T-helper 2 cell treated with Interferon-gamma antibody and Interleukin-4, amounts not matched to agents 100 ng/mL and 5 ng/mL, for 36 hours (primary cell): Measurements from ENCODE around the gene ELOB. TPM values are rescaled to one million over a fixed set of nuclear protein-coding genes. Genes with fewer than 3 reads are reported as not detected.

Experiments used
- intact Hi-C: fragments of 100-400 bp; cut with micrococcal nuclease; formaldehyde crosslinking; loops from one replicate; pipeline ENCODE4 v1.15.1; 2023
- total RNA-seq: library from RNA; stranded (reverse); gene quantifications from 2 replicates; pipeline ENCODE4 v1.2.3, GENCODE V29; 2022

Gene ELOB
- total RNA-seq, 1 donor from 2014 or later, result 232 TPM

DNA sequence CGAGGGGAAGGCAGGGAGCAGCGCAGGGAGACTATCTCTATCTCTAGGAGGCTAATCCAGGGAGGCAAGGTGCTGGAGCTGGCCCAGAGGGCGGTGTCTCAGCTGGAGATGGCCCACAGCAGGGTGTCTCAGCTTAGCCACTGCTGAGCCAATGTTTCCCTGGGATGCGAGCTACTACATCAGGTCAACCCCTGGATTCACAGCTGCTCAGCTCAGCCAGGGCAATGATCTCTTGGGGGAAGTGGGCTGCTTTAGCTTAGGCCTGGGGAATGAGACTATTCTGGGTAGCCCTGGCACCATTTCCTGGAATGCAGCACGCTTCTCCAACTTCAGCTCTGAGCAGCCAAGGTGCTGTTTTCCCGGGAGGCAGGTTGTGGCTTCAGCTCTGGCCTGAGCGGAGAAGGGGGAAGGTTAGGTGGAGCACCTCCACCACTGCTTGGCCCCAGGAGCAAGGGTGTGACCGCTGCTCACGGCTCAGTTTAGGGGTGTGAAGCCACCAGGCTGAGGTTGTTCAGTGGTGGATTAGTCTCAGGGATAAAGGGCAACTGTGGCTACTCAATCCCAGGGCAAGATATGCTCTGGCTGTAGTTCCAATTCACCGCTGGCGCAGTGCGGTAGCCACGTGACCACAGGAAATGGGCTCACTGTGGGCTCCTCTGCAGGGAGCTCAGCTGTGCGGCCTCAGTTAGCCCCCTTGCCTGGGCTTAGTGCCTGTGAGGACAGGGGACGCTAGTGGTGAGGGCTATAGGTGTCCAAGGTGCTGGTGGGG, 34.8 kb upstream of the ELOB start:
- intact Hi-C loops, result no loop called here

DNA sequence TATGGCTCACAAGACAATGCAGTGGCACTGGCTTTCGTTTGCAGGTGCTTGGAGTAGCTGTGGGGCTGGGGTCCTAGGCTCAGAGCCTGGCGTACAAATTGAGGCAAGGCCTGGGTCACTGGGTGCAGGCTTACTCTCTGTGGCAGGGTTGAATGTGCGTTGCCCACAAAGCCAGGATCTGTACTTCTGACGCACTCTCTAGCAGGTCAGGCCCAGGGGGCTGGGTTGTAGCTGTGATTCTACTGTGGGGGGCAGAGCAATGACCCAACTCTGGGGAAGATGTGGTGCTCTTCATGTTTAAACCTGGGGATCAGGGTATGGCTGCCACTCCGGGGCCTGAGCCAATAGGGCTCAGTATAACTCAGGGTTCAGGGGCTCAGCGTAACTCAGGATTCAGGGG, 33.6 kb upstream of the ELOB start:
- intact Hi-C loops, result no loop called here

DNA sequence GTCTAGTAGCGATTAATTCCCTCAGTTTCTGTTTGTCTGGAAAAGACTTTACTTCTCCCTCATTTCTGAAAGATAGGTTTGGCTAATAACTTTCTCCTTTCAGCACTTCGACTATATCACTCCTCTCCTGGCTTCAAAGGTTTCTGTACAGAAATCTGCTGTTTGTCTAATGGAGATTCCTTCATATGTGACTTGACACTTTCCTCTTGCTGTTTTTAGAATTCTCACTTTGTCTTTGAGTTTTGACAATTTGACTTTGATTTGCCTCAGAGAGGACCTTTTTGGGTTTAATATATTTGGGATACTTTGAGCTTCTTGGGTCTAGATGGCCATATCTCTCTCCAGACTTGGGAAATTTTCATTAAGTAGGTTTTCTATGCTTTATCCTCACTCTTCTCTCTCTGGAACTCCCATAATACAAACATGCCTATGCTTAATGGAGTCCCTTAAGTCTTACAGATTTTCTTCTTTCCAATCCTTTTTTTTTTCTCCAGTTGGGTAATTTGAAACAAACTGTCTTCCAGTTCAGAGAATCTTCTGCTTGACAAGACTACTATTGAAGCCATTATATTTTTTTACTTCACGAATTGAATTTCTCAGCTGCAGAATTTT, 32.2 kb upstream of the ELOB start:
- intact Hi-C loops, result no loop called here

DNA sequence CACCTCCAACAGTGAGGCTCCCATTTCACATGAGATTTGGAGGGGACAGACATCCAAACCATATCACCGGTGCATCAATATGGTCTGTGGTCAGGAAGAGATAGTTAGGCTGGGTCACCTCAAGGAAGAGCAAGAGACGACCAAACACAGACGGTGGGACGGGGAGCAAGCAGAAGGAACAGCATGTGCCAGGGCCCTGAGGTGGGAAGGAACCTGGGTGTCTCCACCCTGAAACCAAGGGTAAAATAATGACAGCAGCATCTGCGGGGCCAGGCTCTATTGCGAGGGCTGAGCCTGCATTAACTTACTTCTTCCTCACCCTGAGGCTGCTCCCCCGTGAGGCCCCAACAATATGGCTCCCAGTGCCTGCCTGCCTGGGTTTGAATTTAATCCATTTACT, 31.1 kb upstream of the ELOB start:
- intact Hi-C loops, result no loop called here

DNA sequence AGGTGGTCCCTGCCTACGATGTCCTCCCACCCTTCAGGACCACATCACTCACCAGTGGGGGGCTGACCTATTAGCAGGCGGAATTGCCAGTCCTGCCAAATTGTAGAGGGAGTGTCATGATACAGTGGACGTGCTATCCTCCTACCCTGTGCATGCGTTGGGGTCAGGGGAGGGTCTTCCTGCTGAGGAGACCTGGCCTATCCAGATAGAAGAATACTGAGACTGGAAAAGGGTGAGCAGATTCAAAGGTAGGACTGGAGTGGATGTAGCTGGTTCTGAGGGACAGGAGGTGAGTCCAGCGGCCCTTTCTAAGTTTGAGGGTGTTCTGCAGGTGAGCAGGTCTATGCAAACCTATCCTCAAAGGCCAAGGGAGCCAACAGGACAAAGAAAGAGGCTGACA, 29.2 kb upstream of the ELOB start:
- intact Hi-C loops, result no loop called here

DNA sequence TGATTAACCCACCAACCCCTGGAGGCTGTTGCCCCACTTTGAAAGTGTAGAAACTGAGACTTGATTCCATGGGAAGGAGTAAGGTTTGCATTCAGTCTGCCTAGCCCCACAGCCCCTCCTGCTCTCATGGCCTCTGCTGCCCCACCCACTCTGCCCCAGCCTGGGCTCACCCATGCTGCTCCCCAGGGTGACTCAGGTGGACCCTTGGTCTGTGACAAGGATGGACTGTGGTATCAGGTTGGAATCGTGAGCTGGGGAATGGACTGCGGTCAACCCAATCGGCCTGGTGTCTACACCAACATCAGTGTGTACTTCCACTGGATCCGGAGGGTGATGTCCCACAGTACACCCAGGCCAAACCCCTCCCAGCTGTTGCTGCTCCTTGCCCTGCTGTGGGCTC, 27.6 kb upstream of the ELOB start:
- intact Hi-C loops, result no loop called here

DNA sequence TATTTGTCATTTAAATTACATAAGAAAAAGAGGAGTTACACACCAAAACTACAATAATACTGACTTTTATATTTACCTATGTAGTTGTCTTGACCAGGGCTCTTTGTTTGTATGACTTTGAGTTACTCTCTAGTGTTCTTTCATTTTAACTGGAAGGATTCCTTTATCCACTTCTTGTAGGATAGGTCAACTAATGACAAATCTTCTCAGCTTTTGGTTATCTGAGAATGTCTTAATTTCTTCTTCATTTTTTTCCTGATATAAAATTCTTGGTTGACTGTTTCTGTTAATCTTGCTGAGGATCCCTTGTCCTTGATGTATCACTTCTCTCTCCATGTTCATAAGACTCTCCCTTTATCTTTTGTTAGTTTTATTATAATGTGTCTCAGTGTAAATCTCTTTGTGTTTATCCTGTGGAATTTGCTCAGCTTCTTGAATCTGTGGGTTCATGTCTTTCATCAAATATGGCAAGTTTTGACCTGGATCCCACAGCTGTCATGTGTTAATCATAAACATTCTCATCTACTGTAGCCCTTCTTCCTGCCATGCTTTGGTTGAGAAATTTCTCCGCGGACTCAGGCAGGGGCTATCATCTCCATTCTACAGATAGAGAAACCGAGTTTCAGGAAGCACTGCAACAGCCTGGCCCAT, 26.6 kb upstream of the ELOB start:
- intact Hi-C loops, result no loop called here

DNA sequence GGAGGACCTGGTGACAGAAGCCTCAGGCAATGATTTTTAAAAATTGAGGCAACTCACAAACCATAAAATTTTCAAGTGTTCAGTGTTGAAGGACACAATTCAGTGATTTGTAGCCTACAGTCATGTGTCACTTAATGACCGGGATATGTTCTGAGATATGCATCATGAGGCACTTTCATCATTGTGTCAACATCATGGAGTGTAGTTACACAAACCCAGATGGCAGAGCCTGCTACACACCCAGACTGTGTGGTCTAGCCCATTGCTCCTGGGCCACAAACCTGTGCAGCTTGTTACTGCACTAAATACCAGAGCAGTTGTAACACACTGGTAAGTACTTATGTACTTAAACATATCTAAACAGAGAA, 22.8 kb upstream of the ELOB start:
- intact Hi-C loops, result no loop called here

DNA sequence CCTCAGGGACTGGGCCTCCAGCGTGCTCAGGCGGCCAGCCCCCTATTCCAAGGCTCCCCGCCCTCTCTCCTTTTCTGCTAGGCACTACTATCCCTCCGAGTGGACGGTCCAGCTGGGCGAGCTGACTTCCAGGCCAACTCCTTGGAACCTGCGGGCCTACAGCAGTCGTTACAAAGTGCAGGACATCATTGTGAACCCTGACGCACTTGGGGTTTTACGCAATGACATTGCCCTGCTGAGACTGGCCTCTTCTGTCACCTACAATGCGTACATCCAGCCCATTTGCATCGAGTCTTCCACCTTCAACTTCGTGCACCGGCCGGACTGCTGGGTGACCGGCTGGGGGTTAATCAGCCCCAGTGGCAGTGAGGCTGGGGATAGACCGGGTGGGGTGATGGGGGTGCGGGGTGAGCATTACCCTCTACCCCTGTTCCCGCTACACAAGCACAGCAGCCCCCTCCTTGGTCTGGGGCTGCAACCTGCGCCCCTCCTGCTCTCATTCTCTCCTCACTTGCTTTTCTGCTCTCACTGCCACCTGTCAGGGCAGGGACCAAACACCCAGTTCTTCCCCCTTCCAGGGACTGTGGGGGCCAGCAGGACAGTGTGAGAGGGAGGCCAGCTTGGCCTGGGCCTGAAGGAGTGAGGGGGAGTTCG, 22.3 kb upstream of the ELOB start:
- intact Hi-C loops, result no loop called here

DNA sequence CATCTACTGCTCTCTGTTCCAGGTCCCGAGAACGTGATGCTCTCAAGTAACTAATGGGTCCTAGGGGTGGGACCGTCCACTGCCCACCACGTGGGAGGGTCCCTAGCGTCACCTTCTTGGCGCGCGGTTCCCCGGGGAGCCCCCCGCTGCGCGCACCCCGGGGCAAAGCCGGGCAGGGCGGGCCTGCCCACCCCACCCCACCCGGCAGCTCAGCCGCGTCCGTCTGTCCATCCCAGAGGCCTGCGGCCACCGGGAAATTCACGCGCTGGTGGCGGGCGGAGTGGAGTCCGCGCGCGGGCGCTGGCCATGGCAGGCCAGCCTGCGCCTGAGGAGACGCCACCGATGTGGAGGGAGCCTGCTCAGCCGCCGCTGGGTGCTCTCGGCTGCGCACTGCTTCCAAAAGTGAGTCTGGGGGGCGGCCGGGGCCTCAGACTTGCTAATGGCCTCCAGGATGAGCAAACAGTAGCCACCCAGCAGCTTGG, 21.7 kb upstream of the ELOB start:
- intact Hi-C loops, result no loop called here

DNA sequence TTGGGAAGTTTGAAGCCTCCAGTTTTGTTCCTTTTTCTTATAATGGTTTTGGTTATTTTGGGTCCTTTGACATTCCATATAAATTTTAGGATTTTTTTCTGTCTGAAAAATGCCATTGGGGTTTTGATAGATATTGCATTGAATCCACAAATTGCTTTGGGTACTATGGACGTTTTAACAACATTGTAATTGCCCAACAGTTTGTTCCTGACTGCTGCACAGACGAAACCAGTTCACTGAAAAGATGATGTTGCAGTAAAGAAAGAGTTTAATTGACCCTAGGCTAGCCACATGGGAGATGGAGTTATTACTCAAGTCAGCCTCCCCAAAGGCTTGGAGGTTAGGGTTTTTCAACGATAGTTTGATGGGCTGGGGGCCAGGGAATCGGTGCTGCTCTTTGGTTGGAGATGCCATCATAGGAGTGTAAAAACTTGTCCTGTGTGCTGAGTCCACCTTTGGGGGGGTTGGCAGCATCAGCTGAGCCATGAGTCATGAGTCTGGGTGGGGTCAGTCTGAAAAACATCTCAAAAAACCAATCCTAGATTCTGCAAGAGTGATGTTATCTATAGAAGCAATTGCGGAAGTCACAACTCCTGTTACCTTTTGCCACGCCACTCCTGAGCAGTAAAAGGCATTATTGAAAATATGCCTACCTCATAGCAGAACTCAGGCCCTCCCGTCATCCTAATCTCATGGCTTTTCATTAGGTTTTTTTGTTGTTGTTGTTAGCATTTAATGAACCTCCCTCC, 18.5 kb upstream of the ELOB start:
- intact Hi-C loops, result no loop called here

DNA sequence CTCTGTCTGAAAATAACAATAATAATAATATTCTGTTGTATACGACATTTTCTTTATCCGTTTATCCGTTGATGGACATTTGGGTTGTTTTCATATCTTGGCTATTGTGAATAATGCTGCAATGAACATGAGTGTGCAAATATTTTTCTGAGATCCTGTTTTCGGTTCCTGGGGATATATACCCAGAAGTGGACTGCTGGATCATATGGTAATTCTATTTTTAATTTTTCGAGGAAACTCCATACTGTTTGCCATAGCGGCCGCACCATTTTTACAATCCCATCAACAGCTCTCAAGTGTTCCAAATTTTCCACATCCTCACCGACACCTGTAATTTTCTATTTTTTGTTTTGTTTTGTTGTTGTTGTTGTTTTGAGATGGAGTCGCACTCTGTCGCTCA, 15.9 kb upstream of the ELOB start:
- intact Hi-C loops, result no loop called here

DNA sequence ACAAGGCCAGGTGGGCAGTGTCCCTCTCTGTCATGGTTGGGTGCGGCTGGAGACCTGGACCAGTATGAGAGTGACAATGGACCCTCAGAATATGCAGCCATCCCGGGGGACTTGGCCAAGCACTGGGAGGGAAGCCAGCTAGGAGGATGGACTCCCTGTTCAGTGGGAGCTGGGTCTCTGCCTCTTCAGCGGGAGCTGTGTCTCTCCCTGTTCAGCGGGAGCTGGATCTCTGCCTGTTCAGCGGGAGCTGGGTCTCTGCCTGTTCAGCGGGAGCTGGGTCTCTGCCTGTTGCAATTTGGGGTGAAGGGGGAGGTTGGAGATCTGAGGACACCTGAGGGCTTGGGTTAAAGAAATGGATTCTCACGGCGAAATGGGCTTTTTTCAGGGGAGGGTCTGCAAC, 14.1 kb upstream of the ELOB start:
- intact Hi-C loops, result no loop called here

DNA sequence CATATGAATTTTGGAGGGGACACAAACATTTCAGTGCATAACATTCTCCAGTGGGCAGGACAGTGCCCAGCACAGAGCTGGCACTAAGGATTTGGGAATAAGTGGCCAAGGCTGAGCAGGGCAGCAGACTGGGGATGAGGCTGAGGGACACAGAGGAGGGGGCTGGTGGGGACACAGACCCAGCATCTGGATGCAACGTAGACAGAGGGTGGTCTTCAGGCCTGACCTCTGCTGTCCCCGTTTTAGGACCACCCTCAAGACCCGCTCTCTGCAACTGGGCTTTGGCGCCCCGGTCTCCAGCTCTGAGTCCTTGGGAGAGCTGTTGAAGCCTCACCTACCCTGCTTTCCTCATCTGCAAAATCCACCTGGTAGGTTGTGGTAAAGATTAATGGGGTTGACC, 13.6 kb upstream of the ELOB start:
- intact Hi-C loops, result no loop called here

DNA sequence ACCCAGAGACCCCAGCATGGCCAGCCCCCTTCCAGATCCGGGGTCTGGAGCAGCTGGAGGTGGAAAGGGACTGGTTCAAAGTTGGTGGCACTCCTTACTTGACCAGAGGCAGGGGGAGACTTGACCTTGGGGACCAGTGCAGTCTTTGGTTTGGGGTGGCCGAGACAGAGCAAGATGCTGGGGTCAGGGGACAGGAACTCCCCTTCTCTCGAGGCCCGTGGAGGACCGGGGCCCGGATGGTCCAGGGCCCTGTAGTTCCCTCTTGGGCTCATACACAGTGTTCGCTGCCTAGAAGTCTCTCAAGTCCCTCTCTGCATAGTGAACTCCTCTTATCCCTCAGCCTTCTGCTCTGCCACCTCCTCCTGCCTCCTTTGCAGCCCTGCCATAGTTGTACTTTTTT, 10.9 kb upstream of the ELOB start:
- intact Hi-C loops, result no loop called here

DNA sequence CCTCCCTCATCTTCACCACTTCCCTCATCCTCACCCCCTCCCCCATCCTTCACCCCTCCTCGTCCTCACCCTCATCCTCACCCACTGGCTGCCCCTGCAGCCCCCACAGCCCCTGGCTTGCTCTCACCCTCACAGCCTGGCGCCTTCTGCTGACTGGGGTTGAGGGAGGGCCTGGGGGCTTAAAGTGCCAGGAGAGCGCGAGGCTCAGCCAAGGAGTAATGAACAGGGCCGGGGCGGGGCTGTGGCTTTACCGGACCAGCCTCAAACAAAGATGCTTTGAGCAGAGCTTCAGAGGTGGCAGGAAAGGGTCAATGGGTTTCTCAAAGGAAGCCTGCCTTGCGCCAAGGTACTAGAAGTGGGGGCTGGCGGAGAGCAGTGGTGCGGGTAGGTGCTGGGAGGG, 10.3 kb upstream of the ELOB start, which contains the start of gene PRSS33:
Gene PRSS33, minus strand, starts transcription at position 155 of the 400 bp plus-strand sequence. CDS start 1,013 bp downstream, outside the sequence.
- intact Hi-C loops, result no loop called here

DNA sequence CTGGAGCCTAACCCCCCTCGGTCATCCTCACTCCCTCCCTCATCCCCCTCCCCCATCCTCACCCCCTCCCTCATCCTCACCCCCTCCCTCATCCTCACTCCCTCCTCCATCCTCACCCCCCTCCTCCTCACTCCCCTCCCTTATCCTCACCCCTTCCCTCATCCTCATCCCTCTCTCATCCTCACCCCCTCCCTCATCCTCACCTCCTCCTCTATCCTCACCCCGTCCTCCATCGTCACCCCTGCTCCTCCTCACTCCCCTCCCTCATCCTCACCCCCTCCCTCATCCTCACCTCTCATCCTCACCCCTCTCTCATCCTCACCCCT, 9.7 kb upstream of the ELOB start:
- intact Hi-C loops, result no loop called here

DNA sequence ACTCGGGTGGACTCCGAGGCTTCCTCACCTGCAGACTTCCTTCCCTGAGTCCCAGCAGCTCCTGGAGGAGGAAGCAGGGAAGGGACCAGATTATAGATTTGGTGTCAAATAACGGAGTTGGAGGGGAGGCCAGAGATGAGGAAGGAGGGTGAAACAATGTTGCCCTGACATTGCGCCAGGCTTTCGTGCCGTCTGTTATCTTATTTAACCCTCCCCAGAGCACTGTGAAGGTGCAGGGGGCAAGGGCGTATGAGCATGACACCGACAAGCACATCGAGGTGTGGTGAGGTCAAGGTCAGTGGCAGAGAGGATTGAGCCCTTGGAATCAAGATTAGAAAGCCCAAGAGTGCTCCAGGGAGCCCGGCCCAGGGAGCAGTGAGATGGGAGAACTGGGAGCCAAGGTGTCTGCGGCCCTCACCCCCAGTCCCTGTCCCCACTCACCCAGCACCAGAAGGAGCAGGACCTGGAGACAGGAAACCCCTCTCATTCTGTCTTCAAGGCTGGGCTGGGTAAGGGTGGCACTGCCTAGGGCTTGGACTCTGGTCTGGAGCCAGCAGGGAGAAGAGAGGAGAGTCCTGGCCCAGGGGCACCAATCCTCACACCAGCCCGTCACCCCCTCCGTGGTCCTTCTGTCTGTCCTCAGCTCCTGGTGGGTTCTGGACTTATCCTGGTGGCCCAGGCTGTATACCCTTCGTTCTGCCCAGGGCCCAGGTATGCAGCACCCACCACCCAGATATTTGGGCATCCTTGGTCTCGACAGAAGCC, 9.2 kb upstream of the ELOB start:
- intact Hi-C loops, result no loop called here

DNA sequence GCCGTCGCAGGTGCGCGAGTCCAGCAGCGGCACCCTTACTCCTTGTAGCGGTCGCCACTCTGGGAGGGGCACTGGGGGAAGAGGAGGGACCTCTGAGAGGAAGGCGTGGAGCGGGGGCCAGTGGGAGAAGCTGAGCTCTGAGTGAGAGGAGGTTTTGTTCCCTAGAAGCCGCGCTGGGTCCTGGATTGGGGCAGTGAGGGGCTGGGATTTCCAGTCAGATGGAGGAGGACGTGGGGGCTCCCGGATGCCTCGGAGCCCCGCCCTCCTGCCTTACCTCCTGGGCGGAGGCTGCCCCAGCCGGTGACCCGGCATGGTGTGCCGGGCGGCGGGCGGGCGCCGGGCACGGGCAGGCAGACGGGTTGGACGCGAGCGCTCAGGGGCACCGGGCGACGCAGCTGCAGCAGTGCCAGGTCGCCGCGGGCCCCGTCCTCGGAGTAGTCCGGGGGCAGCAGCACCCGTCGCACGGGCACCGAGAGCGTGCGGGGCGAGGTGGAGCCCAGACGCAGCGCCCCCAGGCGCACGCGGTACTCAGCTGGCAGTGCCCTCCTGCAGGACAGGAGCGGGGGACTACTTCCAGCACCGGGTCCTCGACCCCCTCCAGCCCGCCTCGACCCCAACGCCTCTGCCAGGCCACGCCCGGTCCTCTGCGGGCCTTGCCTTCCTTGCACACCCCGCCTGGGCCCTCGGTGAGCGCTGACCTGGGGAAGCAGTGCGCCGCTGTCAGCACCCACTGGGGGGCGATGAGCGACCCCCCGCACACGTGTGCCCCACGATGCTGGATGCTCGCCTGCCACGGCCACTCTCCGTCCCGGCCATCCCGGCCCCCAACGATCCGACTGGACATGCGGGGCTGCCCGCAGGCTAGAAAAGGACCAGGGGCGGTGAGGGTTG, 8.3 kb upstream of the ELOB start:
- intact Hi-C loops, result no loop called here
